ENCODE data around the gene DAZAP1.
A peak's percentile ranks its signal among the peaks of the same experiment; 100 is the strongest.

DAZAP1 gene

DNA sequence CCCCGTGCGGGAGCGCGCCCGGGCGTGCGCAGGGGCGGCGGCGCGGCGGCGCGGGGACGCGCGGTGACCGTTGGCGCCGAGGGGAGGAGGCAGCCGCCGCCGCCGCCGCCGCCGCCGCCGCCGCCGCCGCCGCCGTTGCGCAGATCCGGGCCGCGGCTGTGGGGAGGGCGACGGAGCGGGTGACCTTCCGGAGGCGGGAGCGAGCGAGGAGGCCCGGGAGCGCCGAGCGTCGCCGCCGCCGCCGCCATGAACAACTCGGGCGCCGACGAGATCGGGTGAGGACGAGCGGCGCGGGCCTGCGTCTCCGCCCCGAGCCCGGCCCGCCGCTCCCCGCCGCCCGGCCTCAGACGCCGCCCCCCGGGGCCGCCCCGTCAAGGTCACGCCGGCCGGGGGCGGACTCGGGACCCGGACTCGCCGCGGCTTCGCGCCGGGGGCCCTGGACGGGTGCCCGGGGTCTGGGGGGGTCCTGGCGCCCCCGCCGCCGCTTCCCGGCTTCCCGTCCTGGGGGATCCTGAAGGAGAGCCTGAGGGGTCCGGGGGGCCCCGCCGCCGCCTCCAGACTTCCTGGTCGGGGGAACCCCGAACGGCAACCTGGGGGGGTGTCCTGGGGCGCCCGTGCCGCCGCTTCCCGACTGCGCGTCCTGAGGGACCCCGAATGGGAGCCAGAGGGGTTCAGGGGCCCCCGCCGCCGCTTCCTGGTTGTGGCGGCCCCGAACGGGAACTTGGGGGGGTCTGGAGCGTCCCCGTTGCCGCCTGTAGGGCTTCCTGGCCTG, at the start of gene DAZAP1:
TSS of gene DAZAP1 (plus strand) at position 59 of the 772 bp plus-strand sequence. CDS start at position 247, 188 bp downstream.
- no peak for DNase-seq (ENCODE audit: low read depth)

DNA sequence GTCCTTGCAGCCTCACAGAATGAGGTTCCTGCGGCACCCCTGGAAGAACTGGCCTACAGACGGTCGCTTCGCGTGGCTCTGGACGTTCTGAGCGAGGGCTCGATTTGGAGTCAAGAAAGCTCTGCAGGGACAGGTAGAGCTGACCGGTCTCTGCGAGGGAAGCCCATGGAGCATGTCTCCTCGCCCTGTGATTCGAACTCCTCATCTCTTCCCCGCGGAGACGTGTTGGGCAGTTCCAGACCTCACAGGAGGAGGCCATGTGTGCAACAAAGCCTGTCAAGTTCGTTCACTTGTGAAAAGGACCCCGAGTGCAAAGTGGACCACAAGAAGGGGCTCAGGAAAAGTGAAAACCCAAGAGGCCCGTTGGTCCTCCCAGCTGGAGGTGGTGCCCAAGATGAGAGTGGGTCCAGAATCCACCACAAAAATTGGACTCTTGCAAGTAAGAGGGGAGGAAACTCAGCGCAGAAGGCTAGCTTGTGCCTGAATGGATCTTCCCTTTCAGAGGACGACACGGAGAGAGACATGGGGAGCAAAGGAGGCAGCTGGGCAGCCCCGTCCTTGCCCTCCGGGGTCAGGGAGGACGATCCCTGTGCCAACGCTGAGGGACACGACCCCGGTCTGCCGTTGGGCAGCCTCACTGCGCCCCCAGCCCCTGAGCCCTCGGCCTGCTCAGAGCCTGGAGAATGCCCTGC, 47.1 kb upstream of the DAZAP1 start:
- DNase-seq (ENCODE audit: low read depth) = no peak

DNA sequence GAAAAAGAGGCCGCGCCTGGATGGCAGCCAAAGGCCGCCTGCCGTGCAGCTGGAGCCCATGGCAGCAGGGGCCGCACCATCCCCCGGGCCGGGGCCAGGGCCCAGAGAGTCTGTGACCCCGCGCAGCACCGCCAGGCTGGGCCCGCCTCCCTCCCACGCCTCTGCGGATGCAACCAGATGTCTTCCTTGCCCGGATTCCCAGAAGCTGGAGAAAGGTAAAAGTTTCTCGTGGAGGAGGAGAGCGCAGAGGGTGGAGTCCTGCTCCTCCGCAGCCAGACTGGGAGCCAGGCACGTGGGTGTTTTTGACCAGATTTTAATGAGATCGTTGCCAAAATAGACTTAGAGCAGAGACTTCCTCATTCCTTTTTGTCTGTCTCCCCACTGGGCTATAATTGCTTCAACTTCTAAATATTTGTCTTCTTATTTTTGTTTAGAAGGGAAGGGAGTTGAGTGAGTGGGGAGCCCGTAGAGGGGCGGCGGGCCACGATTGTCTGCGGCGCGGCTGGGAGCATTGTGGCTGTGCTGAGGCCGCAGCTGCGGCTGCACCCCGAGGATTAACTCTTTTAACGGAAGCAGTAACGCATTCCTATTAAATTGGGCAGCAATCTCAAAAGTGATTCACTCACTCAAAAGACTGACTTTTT, 46.4 kb upstream of the DAZAP1 start:
- peak; percentile 73 for DNase-seq (ENCODE audit: low read depth)

DNA sequence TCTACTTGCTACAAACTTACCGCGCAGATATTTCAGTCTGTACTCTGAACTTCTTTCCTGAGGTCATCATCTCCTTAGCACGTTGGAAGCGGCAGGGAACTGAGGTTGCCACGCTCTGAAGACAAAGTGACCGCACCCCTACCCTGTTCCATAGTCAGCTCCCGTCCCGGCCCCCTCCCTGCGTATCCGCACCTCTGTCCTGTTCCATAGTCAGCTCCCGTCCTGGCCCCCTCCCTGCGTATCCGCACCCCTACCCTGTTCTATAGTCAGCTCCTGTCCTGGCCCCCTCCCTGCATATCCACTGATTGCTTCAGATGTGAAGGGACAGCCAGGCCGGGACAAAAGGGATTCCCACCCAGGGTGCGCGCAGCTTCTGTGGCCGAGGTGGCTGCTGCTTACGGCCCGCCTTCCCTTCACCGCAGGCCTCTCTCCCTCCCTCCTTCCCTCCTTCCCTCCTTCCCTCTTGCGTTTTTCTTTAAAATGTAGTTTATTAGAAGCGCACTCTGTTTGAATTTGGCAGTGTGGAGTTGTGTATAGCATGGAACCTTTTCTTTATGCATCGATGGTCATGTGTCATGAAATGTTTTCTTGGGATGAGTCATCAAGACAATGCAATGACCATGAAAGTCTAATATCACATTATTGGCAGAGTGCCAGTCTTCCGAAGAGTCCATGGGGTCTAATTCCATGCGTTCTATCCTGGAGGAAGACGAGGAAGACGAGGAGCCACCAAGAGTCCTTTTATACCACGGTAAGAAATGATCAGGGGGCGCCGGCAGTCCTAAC, 45.6 kb upstream of the DAZAP1 start:
- no peak for DNase-seq (ENCODE audit: low read depth)

DNA sequence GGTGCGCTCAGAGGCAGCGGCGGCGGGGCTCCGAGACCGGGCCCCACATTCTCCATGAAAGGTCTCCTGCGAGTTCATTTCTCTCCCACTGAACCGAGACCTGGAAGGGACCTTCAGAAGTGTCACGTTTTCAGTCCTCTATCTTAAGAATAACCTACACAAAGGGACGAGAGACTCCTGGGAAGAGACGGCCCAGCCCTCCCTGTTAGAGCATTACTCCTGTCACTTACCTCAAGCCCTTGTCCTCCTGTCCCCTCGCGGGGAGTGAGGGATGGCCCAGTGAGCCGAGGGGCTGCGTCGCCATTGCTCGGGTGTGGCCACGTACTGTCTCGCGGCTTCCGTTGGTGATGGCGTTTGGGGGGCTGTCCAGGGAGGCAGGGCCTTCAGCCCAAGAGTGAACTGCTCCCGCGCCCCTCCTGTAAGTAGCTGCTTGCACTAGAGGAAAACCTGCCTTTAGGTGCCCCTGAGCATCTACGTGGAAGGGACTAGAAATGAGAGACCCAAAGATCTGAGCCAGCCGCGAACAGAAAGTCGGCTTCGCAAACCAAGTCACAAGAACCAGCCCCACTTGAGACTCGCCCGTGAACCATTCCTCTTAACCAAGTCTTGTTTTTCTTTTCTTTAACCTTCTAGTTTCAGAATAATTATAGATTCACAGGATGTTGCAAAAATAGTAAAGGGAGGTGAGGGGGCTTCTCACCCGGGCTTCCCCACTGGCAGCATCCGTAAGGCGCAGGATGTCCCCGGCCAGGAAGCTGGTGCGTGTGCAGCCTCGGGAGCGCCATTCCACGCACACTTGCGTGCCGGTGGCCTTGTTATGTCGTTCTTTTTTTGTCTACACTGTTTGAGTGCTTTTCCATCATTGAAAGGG, 44.8 kb upstream of the DAZAP1 start:
- DNase-seq (ENCODE audit: low read depth) = no peak

DNA sequence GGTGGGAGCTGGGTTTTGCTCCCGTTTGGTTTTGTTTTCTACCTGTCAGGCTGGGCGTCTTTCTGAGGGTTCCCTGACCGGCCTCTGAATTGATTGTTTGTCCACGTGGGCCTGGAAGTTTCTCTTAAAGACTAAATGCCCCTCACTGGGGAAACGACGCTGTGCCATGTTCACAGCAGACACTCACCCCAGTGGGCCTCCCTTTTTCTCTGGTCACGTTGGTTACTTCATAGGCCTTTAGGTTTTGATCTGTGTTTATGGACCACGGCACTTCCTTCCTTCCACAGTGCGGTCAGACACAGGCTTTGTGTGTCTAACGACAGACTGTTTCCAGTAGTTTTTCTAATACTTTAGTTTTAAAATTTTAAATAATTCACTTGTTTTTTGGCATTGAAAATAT, 43.8 kb upstream of the DAZAP1 start:
- no peak for DNase-seq (ENCODE audit: low read depth)

DNA sequence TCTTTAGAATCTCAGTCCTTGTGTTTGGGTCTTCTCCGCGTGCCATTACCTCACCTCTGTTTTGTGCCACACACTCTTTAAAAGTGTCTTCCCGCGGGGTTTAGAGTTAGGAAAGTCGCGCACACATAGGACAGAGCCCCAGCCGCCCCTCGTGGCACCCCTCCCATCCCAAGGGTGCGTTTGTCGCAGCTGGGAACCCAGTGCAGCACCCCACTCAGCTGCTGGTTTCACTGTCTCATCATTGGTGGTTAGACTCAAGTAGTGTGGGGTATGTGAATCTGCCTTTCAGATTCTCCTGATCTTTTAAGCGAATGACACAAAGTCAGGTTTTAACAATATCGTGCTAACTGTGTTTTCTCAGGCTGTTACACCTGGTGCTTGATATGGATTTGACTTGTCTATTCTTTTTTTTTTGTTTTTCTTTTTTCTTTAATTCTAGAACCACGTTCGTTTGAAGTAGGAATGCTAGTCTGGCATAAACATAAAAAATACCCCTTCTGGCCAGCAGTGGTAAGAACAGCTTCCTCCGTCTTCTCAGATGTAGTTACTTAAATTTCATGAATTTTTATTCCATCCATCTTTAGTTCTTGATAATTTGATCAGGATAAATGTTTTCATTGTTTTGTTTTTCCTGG, 43.2 kb upstream of the DAZAP1 start:
- DNase-seq (ENCODE audit: low read depth) = no peak

DNA sequence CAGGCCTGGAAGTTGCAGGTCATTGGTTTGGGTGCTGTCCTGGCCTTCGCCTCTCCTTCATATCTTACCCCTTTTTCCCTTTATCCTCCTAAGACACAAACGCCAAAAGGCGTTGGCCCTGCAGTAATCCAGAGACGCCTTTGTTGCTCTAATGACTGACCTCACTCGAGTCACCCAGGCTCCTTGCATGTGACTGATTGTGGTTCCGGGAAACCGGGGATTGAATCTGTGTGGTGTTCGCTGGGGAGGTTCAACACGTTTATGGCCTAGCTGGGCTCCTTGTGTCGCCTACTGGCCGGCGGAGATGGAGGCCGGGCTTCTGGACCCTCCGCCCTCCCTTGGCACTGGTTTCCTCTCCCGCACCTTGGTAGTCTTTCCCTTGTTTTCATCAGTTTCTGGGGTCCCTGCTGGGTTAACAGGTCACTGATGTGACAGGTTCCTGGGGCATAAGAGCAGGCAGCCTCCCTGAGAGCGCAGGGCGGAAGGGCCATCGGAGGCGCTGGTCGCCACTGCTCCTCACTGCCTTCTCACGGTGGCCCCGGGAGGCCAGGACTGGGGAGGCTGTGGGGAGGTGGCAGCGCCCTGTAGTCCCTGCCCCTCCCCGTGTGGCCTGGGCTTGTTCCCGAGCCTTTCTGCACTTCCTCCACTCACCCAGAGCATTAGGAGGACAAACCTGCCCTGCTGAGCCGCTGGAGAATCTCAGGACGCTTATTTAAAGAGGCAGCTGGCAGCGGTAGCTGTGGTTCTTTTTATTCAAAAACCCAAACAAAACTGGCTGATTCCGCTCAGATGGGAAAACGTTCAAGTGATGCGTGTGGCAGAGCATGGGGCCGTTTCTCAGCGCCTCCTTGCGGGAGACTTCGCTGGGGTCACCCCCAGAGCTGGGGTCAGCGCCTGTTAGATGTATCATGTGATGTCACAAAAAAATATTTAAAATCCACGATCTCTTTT, 41.8 kb upstream of the DAZAP1 start:
- DNase-seq (ENCODE audit: low read depth) = no peak

DNA sequence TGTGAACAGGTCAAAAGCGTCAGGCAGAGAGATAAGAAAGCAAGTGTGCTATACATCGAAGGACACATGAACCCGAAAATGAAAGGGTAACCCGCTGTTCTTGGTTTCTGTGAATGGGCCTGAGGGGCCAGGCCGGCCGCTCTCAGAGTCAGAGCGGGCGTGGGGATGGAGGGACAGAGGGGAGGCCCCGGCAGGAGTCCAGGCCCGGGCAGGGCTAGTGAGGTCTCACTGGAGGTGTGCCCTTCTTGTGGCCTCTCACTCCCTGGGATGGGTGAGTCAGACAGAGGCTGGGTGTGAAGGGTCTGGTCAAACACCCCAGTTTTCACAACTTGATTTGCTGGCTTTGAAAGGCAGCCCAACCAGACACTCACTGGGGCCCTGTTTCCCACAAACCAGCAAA, 41.1 kb upstream of the DAZAP1 start:
- DNase-seq (ENCODE audit: low read depth) = no peak

DNA sequence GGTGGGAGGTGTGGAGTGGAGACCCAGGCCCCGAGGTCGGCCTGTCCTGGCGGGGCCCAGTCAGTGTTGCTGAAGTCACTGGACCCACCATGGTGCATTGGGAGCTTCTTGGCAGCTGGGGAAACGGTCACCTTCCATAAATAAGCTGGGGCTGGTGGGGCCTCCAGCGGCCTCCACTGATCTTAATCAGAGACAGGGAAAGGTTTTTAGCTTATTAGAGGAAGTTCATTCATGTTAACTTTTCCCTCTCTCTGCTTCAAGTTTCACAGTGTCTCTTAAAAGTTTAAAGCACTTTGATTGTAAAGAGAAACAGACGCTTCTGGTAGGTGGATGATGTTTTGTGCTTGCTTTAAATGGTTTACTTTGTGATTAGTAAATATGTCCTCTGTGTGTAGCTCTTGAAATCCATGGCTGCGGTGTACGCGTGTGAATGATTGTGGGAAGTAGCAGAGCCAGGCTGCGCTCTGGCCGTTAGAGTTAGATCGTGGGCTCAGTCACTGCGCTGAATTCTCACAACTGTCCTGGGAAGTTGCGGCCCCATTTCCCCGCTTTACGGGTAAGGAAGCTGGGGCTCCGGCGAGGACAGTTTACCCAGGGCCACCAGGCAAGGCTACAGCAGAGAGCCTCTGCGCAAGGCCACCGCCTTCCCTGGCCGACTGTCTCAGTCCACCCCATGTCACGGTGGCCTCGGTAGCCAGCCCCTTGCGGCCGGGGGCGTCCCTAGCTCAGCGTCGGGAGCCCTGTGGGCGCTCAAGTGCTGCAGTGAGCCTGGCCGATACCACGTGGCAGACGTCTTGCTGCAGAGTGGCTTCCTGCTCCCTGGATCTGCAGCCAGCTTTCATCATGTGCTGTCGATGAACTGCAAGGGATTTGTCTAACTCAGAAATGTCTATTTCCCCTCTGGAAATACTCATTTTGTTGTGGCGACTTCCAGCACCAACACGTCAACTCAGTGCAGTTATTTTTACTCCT, 40.2 kb upstream of the DAZAP1 start:
- no peak for DNase-seq (ENCODE audit: low read depth)

DNA sequence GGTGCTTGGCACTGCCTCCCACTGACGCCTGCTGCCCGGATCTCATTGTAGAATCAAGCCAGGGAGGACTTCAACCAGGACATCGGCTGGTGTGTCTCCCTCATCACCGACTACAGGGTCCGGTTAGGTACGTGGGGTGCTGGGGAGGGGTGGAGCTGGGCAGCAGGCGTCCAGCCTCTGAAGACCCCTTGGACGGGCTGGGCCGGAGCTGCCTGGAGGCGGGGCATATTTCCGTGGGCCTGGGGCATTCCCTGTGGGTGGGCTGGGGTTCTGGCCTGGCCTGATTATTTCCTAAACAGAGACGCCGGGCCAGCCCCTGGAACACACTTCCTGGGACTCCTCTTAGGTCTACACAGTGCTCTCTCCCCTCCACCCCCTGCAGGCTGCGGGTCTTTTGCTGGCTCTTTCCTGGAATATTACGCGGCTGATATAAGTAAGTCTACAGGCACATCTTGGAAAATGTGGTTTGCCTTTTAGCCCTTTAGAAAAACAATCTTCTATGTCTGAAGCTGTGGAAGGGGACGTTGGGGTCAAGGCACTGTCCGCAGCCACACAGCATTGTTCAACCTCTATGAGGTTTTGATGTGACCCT, 38.1 kb upstream of the DAZAP1 start:
- DNase-seq (ENCODE audit: low read depth) = no peak

DNA sequence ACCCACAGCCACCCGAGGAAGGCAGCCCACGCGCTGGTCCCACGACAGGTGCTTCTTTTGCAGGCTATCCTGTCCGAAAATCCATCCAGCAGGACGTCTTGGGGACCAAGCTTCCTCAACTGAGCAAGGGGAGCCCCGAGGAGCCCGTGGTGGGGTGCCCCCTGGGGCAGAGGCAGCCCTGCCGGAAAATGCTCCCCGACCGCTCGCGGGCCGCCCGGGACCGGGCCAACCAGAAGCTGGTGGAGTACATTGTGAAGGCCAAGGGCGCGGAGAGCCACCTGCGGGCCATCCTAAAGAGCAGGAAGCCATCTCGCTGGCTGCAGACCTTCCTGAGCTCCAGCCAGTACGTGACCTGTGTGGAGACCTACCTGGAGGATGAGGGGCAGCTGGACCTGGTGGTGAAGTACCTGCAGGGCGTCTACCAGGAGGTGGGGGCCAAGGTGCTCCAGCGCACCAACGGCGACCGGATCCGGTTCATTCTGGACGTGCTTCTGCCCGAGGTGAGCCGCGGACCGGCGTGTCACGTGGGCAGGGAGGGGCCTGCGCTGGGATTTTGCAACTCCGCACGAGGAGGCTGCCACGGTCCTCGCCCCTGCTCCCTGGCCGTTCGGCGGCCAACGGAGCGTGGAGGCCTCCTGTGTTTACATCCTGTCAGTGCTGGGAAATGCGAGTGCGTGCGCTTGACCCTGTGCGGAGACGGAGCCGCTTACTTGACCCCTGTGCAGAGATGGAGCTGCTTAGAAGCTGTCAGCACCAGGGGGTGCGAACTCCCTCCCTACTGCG, 36.6 kb upstream of the DAZAP1 start:
- no peak for DNase-seq (ENCODE audit: low read depth)

DNA sequence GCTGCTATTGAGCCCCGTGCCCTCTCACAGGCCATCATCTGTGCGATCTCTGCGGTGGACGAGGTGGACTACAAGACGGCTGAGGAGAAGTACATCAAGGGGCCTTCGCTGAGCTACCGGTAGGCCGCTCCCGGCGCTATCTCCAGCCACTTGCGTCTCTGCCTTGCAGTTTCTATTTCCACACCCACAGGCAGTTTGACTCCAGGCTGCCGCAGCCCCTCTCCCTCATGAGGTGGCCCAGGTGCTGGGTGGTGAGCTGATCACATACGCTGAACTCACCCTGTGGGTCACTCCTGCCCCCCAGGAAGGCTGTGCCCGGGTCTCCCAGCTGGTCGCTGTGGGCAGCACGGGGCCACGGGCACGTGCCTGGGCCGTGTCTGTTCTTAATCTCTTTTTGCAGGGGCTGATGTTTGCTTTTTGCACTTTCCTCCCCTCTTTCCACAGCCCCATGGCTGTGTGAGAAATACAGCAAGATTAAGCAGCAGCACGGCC, 34.3 kb upstream of the DAZAP1 start:
- no peak for DNase-seq (ENCODE audit: low read depth)

DNA sequence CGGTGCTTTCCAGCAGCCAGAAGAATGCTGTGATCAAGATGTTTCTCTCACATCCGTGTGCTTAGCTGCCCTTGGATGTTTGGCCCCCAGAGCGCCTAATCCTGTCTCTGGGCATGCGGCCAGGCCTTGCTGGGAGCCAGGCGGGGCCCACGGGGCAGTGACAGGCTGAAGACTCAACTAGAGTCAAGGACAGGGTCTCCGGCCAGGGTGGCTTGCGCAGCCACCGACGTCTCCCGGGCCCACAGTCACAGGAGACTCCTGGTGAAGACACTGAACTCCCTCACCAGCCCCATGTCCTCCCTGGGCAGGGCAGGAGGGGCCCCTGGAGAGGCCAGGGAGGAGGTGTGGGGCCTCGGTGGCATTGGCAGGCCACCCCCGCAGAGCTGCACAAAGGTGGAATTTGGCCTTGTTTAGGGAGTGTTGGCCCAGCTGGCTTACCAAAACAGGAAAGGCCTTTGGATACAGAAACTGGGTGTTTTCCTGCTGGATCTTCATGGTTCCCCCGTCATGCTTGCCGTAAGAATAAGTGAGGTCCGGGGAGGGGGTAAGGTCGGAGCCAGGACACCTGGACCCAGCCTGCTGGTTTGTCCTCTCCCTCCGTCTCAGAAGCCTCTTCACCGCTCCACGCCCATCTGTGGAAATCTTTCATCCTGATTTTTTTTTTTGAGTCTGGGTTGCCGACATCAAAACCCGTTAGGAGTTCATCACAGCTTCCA, 33.7 kb upstream of the DAZAP1 start:
- no peak for DNase-seq (ENCODE audit: low read depth)

DNA sequence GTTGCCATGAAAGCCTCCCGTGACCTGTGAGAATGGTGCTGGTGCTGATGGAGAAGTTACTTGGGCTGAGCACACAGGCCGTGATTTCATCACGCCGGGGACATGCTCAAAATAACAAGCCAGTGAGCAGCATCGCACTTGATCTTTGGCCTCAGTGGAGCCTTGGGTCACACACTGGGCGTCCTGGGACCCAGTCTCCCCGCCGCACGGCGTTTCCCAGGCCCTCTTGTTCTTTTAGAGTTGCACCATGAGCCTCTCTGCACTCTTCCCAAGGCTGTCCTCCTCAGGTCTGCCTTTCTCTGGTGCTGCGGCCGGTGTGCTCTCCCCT, 33.2 kb upstream of the DAZAP1 start:
- no peak for DNase-seq (ENCODE audit: low read depth)

DNA sequence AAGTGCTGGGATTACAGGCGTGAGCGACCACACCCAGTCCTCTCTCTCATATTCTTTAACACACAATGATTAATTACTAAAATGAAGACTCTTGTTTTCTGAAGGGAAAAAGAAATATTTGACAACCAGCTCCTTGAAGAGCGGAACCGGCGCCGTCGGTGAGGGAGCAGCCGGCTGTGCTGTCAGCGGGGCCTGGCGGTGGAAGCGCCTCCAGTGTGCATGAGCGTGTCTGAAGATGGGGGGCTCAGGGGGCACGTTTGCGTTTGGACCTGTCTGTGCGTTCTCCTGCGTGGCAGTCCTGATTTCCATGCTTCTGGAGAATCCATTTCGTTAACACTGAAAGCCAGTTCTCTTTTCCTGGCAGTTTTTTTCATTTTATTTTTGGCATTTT, 31.0 kb upstream of the DAZAP1 start:
- DNase-seq (ENCODE audit: low read depth) = no peak

All from GM04504 (cell line).